A375 (cell line): ENCODE measurements around the gene CSH2. TPM values are rescaled to one million over a fixed set of nuclear protein-coding genes. Genes with fewer than 3 reads are reported as not detected.

Experiments
- small RNA-seq: library from RNA; depleted of rRNA; stranded (forward); fragments of <200 nt; gene quantifications from one replicate; pipeline ENCODE3, GENCODE V24; 2014
- total RNA-seq: library from RNA; depleted of rRNA; stranded (reverse); fragments of >200 nt; shearing (Covaris generic); gene quantifications from 2 replicates; pipeline ENCODE4 v1.2.3, GENCODE V29; 2014; rRNA removed

The CSH2 gene
- not detected in 2 replicates for total RNA-seq

DNA sequence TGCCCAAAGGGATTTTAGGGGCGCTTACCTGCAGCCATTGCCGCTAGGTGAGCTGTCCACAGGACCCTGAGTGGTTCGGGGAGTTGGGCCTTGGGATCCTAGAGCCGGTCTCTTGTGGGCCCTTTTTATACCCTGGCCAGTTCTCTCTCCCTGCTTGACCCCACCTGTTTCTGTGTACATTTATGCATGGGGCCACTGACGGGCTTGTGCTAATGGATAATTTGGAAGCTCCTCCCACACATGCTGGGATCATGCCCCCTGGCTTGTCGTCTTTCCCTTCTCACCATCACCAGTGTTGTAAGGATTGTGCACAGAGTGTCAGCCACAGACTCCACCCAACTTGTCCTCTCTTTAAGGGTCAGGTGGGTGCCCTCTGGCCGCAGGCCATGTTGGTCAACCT, at the start of gene CSH2:
Gene CSH2, minus strand, starts transcription at position 101 of the 400 bp plus-strand sequence. Its CDS starts 63 bp downstream, at position 38.

DNA sequence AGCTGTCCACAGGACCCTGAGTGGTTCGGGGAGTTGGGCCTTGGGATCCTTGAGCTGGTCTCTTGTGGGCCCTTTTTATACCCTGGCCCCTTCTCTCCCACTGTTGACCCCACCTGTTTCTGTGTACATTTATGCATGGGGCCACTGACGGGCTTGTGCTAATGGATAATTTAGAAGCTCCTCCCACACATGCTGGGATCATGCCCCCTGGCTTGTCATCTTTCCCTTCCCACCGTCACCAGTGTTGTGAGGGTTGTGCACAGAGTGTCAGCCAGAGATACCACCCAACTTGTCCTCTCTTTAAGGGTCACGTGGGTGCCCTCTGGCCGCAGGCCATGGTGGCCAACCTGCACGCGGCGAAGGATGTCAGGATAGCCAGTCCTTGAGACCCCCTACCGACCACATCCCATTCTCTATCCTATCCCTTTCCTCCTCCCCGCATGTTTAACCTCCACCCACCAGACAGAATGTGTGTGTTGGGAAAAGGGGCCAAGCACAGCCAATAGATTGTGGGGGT, 45.4 kb upstream of the CSH2 start, which contains the start of gene GH1:
Gene GH1, minus strand, starts transcription at position 51 of the 517 bp plus-strand sequence. CDS start 63 bp downstream, outside the sequence.

DNA sequence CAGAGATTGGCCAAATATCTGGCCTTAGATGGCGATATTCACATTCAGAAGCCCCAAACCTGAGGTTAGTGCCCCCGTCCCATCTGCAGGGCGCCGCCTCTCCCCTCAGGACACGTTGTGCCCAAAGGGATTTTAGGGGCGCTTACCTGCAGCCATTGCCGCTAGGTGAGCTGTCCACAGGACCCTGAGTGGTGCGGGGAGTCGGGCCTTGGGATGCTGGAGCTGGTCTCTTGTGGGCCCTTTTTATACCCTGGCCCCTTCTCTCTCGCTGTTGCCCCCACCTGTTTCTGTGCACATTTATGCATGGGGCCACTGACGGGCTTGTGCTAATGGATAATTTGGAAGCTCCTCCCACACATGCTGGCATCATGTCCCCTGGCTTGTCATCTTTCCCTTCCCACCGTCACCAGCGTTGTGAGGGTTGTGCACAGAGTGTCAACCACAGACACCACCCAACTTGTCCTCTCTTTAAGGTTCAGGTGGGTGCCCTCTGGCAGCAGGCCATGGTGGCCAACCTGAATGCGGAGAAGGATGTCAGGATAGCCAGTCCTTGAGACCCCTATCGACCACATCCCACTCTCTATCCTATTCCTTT, 37.7 kb upstream of the CSH2 start, which contains the start of gene CSHL1:
Gene CSHL1, minus strand, starts transcription at position 218 of the 595 bp plus-strand sequence. Its CDS starts 62 bp downstream, at position 156.

DNA sequence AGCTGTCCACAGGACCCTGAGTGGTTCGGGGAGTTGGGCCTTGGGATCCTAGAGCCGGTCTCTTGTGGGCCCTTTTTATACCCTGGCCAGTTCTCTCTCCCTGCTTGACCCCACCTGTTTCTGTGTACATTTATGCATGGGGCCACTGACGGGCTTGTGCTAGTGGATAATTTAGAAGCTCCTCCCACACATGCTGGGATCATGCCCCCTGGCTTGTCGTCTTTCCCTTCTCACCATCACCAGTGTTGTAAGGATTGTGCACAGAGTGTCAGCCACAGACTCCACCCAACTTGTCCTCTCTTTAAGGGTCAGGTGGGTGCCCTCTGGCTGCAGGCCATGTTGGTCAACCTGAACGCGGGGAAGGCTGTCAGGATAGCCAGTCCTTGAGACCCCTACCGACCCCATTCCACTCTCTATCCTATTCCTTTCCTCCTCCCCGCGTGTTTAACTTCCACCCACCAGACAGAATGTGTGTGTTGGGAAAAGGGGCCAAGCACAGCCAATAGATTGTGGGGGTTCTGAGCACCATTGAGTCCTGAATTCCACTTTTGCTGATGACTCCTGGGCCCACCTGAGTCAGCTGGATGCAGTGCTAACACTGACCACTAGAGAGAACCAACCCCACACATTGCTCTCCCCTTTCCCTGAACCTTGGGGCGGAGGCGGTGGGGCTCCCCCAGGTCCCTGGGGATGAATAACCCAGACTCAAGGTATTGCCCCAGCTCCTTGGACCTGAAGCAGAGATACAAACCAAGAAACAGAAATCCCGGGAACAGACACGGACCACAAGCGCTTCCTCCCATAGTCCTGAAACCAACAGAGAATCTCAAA, 23.3 kb upstream of the CSH2 start, which contains the start of gene CSH1:
Gene CSH1, minus strand, starts transcription at position 51 of the 831 bp plus-strand sequence. CDS start 63 bp downstream, outside the sequence.

DNA sequence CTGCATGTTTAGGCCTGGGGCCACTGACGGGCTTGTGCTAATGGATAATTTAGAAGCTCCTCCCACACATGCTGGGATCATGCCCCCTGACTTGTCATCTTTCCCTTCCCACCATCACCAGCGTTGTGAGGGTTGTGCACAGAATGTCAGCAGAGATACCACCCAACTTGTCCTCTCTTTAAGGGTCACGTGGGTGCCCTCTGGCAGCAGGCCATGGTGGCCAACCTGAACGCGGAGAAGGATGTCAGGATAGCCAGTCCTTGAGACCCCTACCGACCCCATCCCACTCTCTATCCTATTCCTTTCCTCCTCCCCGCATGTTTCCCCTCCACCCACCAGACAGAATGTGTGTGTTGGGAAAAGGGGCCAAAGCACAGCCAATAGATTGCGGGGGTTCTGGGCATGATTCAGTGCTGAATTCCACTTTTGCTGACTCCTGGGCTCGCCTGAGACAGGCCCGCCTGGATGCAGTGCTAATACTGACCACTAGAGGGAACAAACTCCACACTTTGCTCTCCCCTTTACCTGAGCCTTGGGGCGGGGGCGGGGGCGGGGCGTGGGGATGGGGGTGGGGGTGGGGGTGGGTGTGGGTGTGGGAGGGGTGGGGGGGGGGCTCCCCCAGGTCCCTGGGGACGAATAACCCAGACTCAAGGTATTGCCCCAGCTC, 8.6 kb upstream of the CSH2 start, which contains the start of gene GH2:
Gene GH2, minus strand, starts transcription at position 10 of the 667 bp plus-strand sequence. CDS start 143 bp downstream, outside the sequence.

DNA sequence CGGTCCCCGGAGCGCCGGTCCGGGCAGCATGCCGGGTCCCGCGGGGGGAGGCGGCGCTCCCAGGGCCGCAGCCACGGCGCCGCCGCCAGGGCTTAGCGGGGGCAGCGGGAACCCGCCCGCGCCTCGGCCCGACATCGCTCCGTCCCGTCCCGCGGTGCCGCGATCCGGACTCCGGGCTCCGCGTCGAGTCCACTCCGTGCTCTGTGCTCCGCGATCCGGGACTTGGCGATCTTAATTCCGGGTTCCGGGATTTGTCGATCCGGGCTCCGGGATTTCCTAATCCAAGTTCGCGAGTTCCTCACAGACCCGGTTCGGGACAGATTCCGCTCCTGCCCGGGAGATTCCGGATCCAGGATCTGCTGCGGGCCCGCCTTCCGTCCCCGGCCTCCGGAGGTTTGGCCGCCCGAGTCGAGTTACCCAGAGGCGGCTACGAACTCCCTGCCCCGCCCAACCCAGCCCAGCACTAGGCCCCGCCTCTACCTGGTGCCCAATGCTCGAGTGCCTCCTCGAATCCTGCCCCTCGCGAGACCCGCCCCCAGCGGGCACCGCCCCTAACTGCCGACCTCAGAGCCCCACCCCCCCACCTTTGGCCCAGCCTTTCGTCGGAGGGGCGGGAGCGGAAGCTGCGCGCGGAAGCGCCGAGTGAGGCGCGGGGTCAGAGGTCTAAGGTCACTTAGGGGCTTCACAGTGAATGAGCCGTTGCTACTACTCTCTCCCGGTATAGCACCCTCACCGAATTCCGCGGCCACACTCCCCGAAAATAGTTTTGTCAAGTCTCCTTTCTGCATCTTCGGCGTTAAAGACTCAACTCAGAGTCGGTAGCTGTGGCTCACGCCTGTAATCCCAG, 30.7 kb downstream of the CSH2 start, which contains the start of gene SMARCD2:
Gene SMARCD2, minus strand, starts transcription at position 146 of the 847 bp plus-strand sequence. Its CDS starts 11 bp downstream, at position 135.

DNA sequence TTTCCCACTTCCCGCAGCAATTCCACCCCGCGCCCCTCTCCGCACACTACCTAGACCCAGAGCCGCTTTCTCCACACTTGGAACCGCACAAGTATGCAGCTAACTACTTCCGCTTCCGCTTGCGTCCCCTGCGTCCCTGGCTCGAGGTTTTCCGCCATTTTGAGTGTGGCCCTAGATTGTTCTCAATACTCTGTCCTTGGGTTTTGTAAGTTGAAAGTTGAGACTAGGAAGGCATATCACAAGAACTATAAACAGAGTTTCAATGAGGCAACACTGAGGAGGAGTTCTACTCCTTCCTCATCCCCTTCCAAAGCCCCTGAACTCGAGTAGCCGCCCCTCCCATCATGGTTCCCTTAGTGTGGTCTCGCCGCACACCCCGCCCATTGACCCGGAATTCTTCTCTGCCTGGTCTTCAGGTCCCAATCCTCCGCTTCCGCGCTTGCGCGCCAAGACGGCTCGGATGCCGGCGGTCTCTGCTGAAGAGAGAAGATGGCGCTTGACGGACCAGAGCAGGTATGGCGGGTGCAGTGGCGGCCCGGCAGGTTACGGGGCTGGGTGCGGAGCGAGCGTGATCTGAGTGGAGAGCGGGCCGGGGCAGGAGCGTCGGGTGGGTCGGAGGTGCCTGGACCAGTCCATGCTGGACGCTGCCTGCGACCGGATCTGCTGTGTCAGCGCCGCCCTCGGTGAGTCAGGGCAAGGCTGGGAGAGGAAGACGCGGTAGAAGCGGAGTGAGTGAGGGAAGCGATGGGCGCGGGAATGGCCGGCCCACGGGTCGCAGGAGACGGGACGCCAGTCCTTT, 46.3 kb downstream of the CSH2 start, which contains the start of the genes FTSJ3 and PSMC5:
Gene FTSJ3, minus strand, starts transcription at position 662 of the 799 bp plus-strand sequence. CDS start 761 bp downstream, outside the sequence.
Gene PSMC5, plus strand, starts transcription at position 430 of the 799 bp plus-strand sequence. Its CDS starts 60 bp downstream, at position 490.

Small RNA genes within 50 kb of the gene (small RNA-seq; reads per million reads assigned to genes)
- gene AC040958.1 (not detected), gene AC127029.1 (not detected), gene GH1 (not detected)

Other genes with a start within 250 kb of the CSH2 start
- gene LIMD2, start 173.6 kb downstream of the CSH2 start, total RNA-seq, result 20.9 and 23.7 TPM in 2 replicates
- gene STRADA, start 131.9 kb downstream of the CSH2 start, total RNA-seq, result 18.3 and 22.6 TPM in 2 replicates
- 73.7 and 79.6 TPM in 2 replicates for gene CCDC47, start 100.1 kb downstream of the CSH2 start, total RNA-seq
- gene DDX42, start 99.5 kb downstream of the CSH2 start, total RNA-seq, result 61.0 and 70.2 TPM in 2 replicates
- 100 and 120 TPM in 2 replicates for gene PSMC5, start 46.2 kb downstream of the CSH2 start, total RNA-seq
- 143 and 158 TPM in 2 replicates for gene FTSJ3, start 46.0 kb downstream of the CSH2 start, total RNA-seq
- gene SMARCD2, start 31.0 kb downstream of the CSH2 start, total RNA-seq, result 109 and 111 TPM in 2 replicates
- gene GH2, start 8.3 kb upstream of the CSH2 start, total RNA-seq, result not detected in 2 replicates
- gene CSH1, start 22.9 kb upstream of the CSH2 start, total RNA-seq, result not detected in 2 replicates
- gene CSHL1, start 37.6 kb upstream of the CSH2 start, total RNA-seq, result not detected in 2 replicates
- gene GH1, start 45.2 kb upstream of the CSH2 start, total RNA-seq, result not detected in 2 replicates
- not detected in 2 replicates for gene CD79B, start 58.7 kb upstream of the CSH2 start, total RNA-seq
- gene SCN4A, start 99.2 kb upstream of the CSH2 start, total RNA-seq, result not detected in 2 replicates
- gene PRR29, start 124.7 kb upstream of the CSH2 start, total RNA-seq, result 0.03 and 0.08 TPM in 2 replicates
- gene ICAM2, start 147.0 kb upstream of the CSH2 start, total RNA-seq, result not detected in 2 replicates